GM19467 (cell line): ENCODE results near the gene ARID3B.

Experiments used
- ATAC-seq: cut with Tn5 transposase; IDR thresholded peaks from one replicate; pipeline ENCODE4 v1.9.1; 2021; ENCODE audit warnings: mild to moderate bottlenecking, moderate library complexity; ENCODE audit not compliant: unreplicated experiment

The ARID3B gene

GRCh38 chr15:74633781-74634180 is 92.8 kb downstream of the ARID3B start:
- no peak for ATAC-seq

DNA sequence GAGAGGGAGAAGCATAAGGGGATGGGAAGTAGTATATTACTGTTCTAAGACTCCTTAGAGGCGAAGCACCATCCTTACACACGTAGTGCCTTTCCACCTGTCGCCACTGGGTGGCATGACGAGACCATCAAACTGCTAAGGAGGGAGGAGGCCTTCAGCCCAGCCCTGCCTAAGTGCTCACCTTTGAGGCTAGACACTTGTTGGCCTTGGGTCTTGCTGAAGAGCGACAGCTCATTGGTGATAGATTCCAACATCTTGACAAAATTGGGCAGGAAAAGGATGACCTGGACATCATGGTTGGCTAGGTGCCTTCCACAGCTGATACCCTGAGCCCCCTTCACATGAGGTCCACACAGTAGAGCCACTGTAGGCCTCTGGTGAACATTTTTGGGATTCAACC is 94.2 kb downstream of the ARID3B start:
- no peak for ATAC-seq

GRCh38 chr15:74636984-74637383 is 96.0 kb downstream of the ARID3B start:
- ATAC-seq: no peak

- ATAC-seq: no peak
These were observed 100.1 kb downstream of the ARID3B start for GRCh38 chr15:74641151-74641550.

GRCh38 chr15:74642348-74642733 is 101.3 kb downstream of the ARID3B start:
- ATAC-seq: no peak

DNA sequence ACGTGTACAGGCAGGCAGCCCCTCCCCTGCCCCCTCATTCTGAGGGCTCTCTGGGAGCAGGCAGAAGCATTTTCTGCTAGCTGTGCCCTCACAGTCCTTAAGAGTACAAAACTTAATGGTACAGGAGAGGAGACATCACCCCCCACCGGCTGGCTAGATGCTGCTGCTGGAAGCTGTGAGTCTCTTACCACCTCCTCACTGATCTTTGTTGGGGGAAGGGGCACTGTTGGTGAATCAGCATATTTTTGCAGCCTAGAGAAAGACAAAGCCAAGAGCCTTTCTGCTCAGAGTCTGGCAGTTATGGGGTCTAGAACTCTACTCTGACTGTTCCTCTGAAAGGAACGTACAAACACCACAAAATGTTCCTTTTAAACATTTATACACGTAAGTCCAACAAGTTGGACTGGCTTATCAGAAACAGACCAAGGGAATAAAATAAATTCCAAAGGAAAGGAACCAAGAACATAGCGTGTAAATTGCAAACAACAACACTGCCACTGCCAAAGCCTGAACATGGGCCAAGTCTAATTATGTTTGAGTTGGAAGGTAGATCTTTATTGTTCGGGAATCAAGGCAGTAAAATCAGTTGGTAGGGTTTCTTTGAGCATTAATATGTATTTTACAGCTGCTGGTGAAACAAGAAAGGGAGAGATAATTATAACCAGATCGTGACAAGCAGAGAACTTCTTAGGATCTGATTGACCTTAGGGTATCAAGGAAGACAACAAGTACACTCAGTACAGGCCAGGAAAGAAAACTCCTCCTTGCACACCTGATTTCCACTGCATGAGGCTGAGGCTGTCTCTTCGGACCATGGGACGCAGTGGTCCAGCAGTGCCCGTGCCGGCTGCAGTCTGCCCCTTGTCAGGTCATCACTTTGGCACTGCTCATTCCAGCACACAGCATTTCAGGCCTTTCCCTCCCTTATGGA is 102.0 kb downstream of the ARID3B start:
- no peak for ATAC-seq

DNA sequence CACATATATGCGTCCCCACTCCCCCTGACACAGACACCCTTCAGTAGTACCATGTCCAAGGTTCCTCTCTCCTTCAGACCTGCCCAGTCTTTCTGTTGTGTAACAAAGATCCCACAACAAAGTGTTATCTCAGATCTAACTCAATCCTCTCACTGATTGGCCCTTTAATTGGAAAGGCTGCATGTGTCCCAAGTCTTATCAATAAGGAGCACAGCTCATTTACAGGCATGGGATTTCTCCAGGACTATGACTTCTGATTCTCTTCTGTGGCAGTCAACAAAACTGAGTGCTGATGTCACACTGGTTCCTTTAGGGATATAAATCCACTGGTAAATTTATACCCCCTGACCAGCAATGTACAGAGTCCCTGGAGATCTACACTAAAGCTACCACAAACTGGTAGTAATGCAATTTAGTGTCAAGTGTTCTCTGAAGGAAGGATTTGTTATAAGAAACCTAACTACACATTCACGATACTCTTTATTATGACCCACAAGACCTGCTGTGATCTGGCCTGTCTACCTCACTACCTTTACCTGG is 102.7 kb downstream of the ARID3B start:
- no peak for ATAC-seq

- no peak for ATAC-seq
These were observed 105.5 kb downstream of the ARID3B start for GRCh38 chr15:74646480-74646879.
